BLaER1 treated with 17β-estradiol and CSF1 and Interleukin-3, amounts not matched to agents 10 nM and 100 nM (cell line): ENCODE results near the gene PARK7.
"Not testable (repeated sequence)": the region's sequence is repeated elsewhere in the genome, so short reads cannot be mapped to it uniquely, and the experiment has no call there.

Experiments used
- H3K27ac ChIP-seq, 11 experiments: shearing (Covaris generic); formaldehyde crosslinking; 2 replicates each; pipeline ENCODE4 v1.8.1; 2022
- H3K27me3 ChIP-seq, 11 experiments: shearing (Covaris generic); formaldehyde crosslinking; 2 replicates each; pipeline ENCODE4 v1.8.1; 2022
- H3K36me3 ChIP-seq, 11 experiments: shearing (Covaris generic); formaldehyde crosslinking; 2 replicates each; pipeline ENCODE4 v1.8.1; 2022
- H3K4me1 ChIP-seq, 10 experiments: shearing (Covaris generic); formaldehyde crosslinking; 2 replicates each; pipeline ENCODE4 v1.8.1; 2022
- H3K4me2 ChIP-seq, 11 experiments: shearing (Covaris generic); formaldehyde crosslinking; 2 replicates each; pipeline ENCODE4 v1.8.1; 2022
- H3K4me3 ChIP-seq, 10 experiments: shearing (Covaris generic); formaldehyde crosslinking; 2 replicates each; pipeline ENCODE4 v1.8.1; 2022
- H3K9ac ChIP-seq, 11 experiments: shearing (Covaris generic); formaldehyde crosslinking; 2 replicates each; pipeline ENCODE4 v1.8.1; 2022
- H3K9me3 ChIP-seq, 11 experiments: shearing (Covaris generic); formaldehyde crosslinking; replicated peaks in 1 of 11; 2 replicates each; pipeline ENCODE4 v1.8.1; 2022
- H4K20me1 ChIP-seq, 11 experiments: shearing (Covaris generic); formaldehyde crosslinking; 2 replicates each; pipeline ENCODE4 v1.8.1; 2022
- Cebpa-rat ChIP-seq, 11 experiments: shearing (Covaris generic); IDR thresholded peaks; 2 replicates each; pipeline ENCODE4 v1.8.1; 2022

PARK7 gene

GRCh38 chr1:7961216-7962013, at the start of gene PARK7:
Gene PARK7, plus strand, starts transcription at chr1:7961711. Its CDS starts 1,075 bp downstream, at chr1:7962786.
- peaks cover 0 to 1% (median 0%) of the 10 kb centered on the region in 11 experiments; a peak in 1 of 22 replicates for H3K27me3 ChIP-seq
- peak within 1 kb of the TSS; percentile 81 to 93 (median 90) for H3K9ac ChIP-seq
- H3K9me3 ChIP-seq, result no peaks in the 10 kb centered on the region
- H3K27ac ChIP-seq, result peak within 1 kb of the TSS; percentile 77 to 93 (median 89)
- H3K4me1 ChIP-seq, result peaks cover 23 to 50% (median 37%) of the 10 kb centered on the region in 10 experiments
- peaks cover 35 to 38% (median 37%) of the 10 kb centered on the region in 11 experiments for H3K36me3 ChIP-seq
- H4K20me1 ChIP-seq, result peaks cover 0 to 23% (median 13%) of the 10 kb centered on the region in 11 experiments; a peak in 17 of 22 replicates
- no peak for TF ChIP-seq Cebpa-rat (IDR thresholded peaks at IDR 0.05)
- peak within 1 kb of the TSS; percentile 65 to 93 (median 83) for H3K4me3 ChIP-seq
- peak within 1 kb of the TSS; percentile 76 to 93 (median 83) for H3K4me2 ChIP-seq

- no peak for TF ChIP-seq Cebpa-rat (IDR thresholded peaks at IDR 0.05)
- Histone ChIP-seq H4K20me1 (no peaks in the 10 kb centered on the region), H3K9me3 (peaks cover 0 to 4% (median 0%) of the 10 kb centered on the region in 11 experiments; a peak in 1 of 22 replicates), H3K4me3 (no peak overlapping the region), H3K27me3 (no peaks in the 10 kb centered on the region), H3K27ac (no peak overlapping the region), H3K4me2 (no peak overlapping the region), H3K36me3 (no peaks in the 10 kb centered on the region), H3K4me1 (peaks cover 10 to 30% (median 18%) of the 10 kb centered on the region in 10 experiments), H3K9ac (no peak overlapping the region)
Observed at GRCh38 chr1:7912145-7912544, 49.4 kb upstream of the PARK7 start.

GRCh38 chr1:7912743-7913557, 48.6 kb upstream of the PARK7 start:
- Histone ChIP-seq H3K4me2 (peak overlapping the region in 3 of 11 experiments; percentile 12 to 54 (median 40); a peak in 5 of 22 replicates), H3K9ac (no peak overlapping the region), H3K9me3 (peaks cover 0 to 4% (median 0%) of the 10 kb centered on the region in 11 experiments; a peak in 1 of 22 replicates), H3K4me1 (peaks cover 10 to 32% (median 20%) of the 10 kb centered on the region in 10 experiments), H3K4me3 (no peak overlapping the region), H4K20me1 (no peaks in the 10 kb centered on the region), H3K36me3 (no peaks in the 10 kb centered on the region), H3K27ac (no peak overlapping the region), H3K27me3 (no peaks in the 10 kb centered on the region)
- TF ChIP-seq Cebpa-rat (IDR thresholded peaks at IDR 0.05), result no peak

GRCh38 chr1:7915826-7916500, 45.5 kb upstream of the PARK7 start:
- Histone ChIP-seq H3K4me2 (peak overlapping the region; percentile 25 to 74 (median 63); a peak in 21 of 22 replicates), H3K27ac (peak overlapping the region in 2 of 11 experiments; percentile 15 to 57; a peak in 2 of 22 replicates), H3K36me3 (no peaks in the 10 kb centered on the region), H3K4me3 (no peak overlapping the region), H4K20me1 (no peaks in the 10 kb centered on the region), H3K9ac (peak overlapping the region in 1 of 11 experiments; percentile 33; a peak in 1 of 22 replicates), H3K4me1 (peaks cover 18 to 44% (median 29%) of the 10 kb centered on the region in 10 experiments), H3K9me3 (no peaks in the 10 kb centered on the region), H3K27me3 (no peaks in the 10 kb centered on the region)
- TF ChIP-seq Cebpa-rat (IDR thresholded peaks at IDR 0.05), result no peak

- peaks cover 18 to 46% (median 31%) of the 10 kb centered on the region in 10 experiments for H3K4me1 ChIP-seq
- TF ChIP-seq Cebpa-rat (IDR thresholded peaks at IDR 0.05), result no peak
- no peaks in the 10 kb centered on the region for H3K9me3 ChIP-seq
- peak overlapping the region in 1 of 11 experiments; percentile 33; a peak in 1 of 22 replicates for H3K9ac ChIP-seq
- H3K27ac ChIP-seq, result peak overlapping the region in 2 of 11 experiments; percentile 15 to 57; a peak in 2 of 22 replicates
- H3K36me3 ChIP-seq, result no peaks in the 10 kb centered on the region
- H3K4me2 ChIP-seq, result peak overlapping the region; percentile 25 to 74 (median 63); a peak in 20 of 22 replicates
- H3K27me3 ChIP-seq, result no peaks in the 10 kb centered on the region
- no peaks in the 10 kb centered on the region for H4K20me1 ChIP-seq
- H3K4me3 ChIP-seq, result no peak overlapping the region
Observed at GRCh38 chr1:7916501-7916830, 45.0 kb upstream of the PARK7 start.

- not testable (repeated sequence) for H3K9ac ChIP-seq
- peaks cover 18 to 48% (median 32%) of the 10 kb centered on the region in 10 experiments for H3K4me1 ChIP-seq
Observed at GRCh38 chr1:7917971-7918370, 43.5 kb upstream of the PARK7 start.

GRCh38 chr1:7919880-7920279, 41.6 kb upstream of the PARK7 start:
- Histone ChIP-seq H3K4me1 (peaks cover 18 to 44% (median 32%) of the 10 kb centered on the region in 10 experiments), H3K27ac (no peak overlapping the region), H3K4me2 (peak overlapping the region in 4 of 11 experiments; percentile 9 to 61 (median 46); a peak in 5 of 22 replicates), H3K27me3 (no peaks in the 10 kb centered on the region), H3K9ac (no peak overlapping the region), H3K4me3 (no peak overlapping the region), H4K20me1 (no peaks in the 10 kb centered on the region), H3K36me3 (no peaks in the 10 kb centered on the region), H3K9me3 (no peaks in the 10 kb centered on the region)
- TF ChIP-seq Cebpa-rat (IDR thresholded peaks at IDR 0.05), result no peak

More at GRCh38 chr1:7917971-7918370, 43.5 kb upstream of the PARK7 start:
- not testable (repeated sequence) for H3K27ac ChIP-seq, H3K27me3 ChIP-seq, H3K4me3 ChIP-seq, H4K20me1 ChIP-seq, H3K4me2 ChIP-seq, H3K9me3 ChIP-seq, H3K36me3 ChIP-seq

- no peaks in the 10 kb centered on the region for H3K9me3 ChIP-seq
- TF ChIP-seq Cebpa-rat (IDR thresholded peaks at IDR 0.05), result no peak
- no peak overlapping the region for H3K9ac ChIP-seq
- no peaks in the 10 kb centered on the region for H3K27me3 ChIP-seq
- H3K4me3 ChIP-seq, result no peak overlapping the region
- peak overlapping the region in 1 of 11 experiments; percentile 43; a peak in 1 of 22 replicates for H3K4me2 ChIP-seq
- H3K36me3 ChIP-seq, result no peaks in the 10 kb centered on the region
- H3K4me1 ChIP-seq, result peaks cover 3 to 29% (median 17%) of the 10 kb centered on the region in 10 experiments; a peak in 19 of 20 replicates
- no peak overlapping the region for H3K27ac ChIP-seq
- H4K20me1 ChIP-seq, result no peaks in the 10 kb centered on the region
Observed at GRCh38 chr1:7921796-7922195, 39.7 kb upstream of the PARK7 start.
